GM21360 (cell line): Measurements from ENCODE around the gene SINHCAF.
"Not testable (repeated sequence)": the region's sequence is repeated elsewhere in the genome, so short reads cannot be mapped to it uniquely, and the experiment has no call there.

Source experiments
- ATAC-seq: cut with Tn5 transposase; IDR thresholded peaks from one replicate; pipeline ENCODE4 v1.9.1; 2021; ENCODE audit warnings: mild to moderate bottlenecking, moderate library complexity; ENCODE audit not compliant: unreplicated experiment

SINHCAF gene

DNA sequence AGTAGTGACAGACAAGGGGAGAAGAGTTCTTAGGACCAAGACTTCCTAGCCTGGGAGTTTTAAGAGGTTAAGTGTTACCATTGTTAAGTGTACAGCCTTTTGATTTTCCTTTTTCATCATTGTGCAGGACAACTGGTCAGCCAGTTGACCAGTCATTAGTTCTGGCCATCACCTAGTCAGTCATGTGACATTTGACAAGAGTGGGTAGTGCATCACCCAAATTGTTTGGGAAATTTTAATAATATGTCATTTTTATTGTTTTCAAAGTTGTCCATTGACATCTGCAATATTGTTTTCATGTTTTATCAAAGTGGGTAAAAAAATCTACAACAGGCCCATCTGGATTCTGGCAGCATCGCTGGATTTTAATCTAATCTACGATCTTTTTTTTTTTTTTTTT, 15.5 kb downstream of the SINHCAF start:
- ATAC-seq, result no peak

DNA sequence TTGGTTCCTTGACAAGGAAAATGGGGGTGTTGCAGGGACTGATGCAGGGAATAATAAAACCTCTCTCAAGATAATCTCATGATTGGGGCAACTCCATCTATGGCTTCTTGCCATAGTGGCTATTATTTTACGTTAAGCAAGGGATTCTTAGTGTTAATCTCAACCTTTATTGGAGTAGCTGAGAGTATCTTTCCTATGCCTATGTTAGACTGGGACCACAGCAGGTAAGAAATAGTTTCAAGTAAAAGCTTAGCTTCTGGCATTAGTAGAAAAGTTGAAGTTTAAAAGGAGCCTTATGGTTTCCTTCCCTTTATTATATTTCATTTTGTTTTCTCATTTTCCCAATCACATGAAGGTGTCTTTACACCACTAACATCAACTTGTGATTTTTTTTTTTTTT, 16.7 kb downstream of the SINHCAF start:
- no peak for ATAC-seq

DNA sequence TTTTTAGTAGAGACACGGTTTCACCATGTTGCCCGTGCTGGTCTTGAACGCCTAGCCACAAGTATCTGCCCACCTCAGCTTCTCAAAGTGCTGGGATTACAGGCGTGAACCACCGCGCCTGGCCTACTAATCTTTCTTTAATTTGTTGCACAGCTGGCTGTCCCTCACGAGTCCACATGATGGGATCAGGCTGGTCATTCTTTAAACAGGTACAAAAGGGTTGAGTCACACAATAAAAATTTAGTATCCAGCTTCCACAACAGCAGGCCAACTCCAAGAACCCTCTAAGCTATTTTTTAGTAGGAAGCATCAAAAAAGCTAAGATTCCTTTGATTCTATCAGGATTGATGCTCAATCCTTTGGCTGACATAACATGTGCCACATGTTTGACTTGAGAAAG, 17.8 kb downstream of the SINHCAF start:
- no peak for ATAC-seq

DNA sequence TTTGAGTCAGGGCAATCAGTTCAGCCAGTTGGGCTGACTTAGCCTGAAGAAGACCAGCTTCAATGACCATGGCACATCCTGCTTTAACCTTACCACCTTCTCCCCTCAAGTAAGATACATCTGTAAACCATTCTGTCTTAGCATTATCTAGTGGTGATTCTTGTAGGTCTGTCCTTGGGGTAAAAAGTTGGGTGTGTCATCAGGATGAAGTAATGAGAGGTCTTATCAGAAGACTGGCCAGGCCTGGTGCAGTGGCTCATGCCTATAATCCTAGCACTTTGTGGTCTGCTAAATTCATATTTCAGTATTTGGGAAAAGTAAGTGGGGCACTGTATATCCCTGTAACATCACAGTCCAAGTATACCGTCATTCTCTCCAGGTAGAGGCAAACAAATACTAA, 19.1 kb downstream of the SINHCAF start:
- no peak for ATAC-seq

DNA sequence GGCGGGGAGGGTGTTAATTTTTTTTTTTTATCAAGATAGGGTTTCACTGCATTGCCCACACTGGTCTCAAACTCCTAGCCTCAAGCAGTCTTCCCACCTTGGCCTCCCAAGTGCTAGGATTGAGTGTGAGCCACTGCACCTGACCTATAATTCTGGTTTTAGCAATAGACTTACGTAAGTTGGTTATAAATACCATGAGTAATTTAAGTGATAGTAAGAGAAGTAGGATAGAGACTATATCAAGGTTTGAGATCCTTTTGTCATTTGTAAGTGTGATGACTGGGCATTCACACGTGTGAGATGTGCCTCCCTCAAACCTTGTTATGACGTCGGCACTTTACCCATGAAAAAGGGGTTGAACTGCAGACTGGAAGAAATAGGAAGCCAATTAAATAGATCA, 22.5 kb downstream of the SINHCAF start:
- no peak for ATAC-seq

DNA sequence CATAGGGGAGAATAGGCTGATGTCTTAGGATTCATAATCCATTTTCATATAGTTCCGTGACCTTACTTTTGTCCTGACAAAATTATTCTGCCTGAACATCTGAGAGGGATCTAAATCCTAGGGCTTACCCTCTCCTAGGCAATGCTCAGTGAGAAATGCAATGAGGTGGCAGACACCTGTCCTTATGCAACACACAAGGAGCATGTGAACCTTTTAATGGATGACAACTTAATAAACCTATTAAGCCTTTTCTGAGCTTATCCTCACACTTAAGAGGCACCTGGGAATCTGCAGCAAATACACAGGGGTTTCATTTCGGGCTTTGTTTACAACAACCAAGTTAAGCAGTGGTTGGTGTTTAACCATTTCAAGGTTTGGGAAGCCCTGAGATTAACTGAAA, 24.6 kb downstream of the SINHCAF start:
- ATAC-seq, result no peak

DNA sequence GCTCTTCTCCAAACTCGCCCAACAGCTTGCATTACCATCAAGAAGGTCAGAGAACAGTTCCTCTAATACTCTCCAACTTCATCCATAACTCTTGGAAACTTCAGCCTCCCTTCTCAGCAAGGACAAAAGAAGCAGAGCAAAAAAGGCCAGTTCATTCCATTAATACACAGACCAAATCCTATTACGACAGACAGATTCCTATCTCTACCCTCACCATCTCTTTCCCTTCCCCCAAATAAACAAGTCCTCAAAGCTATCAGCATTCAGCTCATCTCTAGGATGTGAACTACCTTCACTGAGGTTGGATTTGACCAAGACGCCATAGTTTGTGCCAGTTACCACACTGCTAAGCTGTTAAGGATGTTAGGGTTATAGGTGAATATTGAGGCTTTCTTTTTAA, 25.2 kb downstream of the SINHCAF start:
- no peak for ATAC-seq

DNA sequence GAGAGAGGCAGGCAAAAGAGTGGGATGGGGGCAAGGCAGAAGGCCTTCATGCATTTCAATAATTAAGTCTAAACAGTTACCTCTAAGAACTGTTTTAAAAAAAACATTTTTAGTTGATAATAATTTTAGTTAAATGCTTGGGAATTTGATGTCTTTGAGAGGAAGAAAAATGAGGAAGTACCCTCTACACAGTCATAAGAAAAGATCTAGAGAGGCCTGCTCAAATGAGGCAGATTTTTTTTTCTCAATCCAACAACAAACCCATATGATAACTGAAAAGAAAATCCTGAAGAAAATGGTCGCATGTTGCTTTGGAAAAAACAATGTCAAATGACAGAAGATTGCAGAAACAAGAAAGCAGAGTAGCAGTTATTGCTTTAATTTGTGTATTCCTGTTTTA, 25.6 kb downstream of the SINHCAF start:
- ATAC-seq, result no peak

DNA sequence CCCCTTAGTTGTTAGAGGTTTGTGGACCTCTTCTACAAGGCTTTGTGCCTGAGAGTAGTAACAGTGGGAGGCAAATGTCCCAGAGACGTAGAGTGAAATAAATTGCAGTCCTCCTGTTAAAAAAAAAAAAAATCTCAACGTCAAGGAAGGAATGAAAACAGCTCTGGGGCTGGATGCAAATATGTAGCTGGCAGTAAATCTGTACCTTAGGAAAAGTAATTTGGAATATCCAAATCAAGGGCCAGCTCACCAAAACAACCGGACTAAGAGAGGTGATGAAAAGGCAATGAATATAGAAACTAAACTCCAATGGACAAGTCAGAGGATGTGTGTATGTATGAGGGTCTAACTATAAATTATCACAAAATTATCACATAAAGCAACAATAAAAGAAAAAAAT, 27.0 kb downstream of the SINHCAF start:
- ATAC-seq, result peak; percentile 16

DNA sequence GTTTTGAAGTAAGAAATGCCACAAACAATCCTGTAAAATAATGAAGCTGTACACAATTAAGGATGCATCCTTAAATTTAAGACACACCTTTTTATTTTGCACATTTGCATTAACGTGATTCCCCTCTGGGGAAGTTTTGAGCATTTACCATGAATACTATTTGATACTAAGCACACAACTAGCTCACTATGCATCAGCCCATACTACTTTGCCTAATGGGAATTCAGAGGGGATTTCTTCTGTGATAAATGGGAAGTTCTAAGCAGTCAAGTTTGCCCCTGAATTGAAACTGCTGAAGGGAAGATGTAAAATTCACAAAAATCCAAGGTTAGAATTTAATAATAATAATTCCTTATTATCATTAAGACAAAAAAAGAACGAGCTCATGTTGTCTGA, 27.4 kb downstream of the SINHCAF start:
- peak; percentile 39 for ATAC-seq

DNA sequence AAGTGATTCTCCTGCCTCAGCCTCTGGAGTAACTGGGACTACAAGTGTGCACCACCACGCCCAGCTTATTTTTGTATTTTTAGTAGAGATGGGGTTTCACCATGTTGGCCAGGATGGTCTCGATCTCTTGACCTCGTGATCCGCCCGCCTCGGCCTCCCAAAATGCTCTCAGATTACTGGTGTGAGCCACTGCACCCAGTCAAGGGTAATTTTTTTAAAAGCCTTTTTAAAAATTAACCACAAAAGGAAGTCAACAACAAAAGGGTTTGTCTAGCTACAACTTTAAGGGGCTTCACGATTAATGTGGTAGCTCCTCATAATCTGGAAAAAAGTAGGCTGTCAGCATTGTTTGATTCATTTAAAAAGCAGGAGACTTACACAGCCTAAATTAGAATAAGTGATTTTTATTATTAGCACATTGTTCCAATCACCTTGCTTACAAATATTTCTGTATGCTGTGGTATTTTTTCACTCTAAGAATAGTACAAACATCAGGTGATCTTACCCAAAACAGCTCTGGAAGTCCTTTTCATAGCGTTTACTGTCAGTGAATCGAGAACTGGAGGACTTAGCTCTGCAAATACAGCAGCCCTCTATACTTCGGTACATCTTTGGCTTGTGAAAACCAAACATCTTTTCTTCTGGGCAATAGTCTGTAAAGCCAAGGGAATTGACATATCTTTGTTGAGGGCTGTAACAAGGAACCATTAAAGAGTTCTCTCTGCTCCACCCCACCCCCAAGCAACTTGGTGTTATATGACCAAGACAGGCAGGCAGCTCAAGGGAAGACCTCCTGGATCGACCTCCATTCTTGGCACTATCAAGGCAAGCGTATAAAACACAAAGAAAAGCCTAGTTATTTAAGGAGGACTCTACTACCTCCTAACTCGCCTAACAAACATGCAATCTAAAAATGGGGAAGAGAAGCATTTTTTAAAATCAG, 28.1 kb downstream of the SINHCAF start:
- ATAC-seq, result peak; percentile 40

DNA sequence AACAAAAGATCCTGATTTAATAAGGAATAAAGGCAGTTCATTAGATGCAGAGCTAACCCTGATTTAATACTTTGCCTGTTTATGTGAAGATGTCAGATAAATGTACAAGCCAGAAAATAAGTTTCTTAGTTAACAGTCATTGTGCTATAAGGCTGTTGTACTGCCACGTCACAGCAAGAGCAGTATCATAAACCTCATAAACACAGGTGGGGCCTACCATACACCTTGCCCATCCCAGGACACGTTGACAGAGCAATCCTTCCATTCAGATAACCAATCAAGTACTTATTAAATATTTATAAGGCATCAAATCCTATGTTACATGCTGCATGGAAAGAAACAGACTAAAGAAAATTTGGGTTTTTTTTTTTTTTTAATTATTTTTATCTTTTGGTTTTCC, 36.5 kb downstream of the SINHCAF start:
- no peak for ATAC-seq

DNA sequence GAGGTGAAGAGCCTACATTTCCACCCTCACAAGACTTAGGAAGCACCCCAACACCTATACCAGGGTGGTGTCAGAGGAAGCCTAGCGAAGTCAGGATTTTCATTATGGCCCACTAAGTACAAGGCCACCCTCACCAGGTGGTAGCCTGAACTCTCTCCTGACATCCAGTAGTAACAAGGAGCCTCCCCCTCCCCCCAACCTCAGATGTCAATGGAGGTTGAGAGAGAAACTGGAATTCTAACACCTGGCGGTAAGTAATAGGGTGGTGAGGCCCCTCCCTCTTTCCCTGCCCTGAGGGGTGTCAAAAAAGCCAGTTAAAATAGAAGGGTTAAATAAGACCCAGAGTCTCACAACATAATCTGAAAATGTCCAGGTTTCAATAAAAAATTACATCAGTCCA, 37.6 kb downstream of the SINHCAF start:
- no peak for ATAC-seq

DNA sequence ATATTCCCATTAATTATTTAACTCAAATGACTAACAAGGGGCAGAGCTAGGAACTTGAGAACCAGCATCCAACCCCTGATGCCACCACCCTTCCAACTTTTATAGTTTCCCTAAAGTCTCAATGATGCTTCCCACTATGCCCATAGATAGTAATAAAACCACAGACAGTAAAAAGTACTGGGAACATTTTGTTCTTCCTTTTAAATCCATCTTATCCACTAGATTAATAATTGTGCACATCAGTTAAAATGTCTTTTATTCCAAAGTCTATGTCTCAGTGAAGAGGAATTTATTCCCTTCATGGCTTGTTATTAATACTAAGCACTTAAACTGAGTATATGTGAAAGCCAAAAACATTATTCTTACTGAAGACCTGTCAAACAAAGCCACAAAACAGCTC, 45.8 kb downstream of the SINHCAF start:
- ATAC-seq, result no peak

DNA sequence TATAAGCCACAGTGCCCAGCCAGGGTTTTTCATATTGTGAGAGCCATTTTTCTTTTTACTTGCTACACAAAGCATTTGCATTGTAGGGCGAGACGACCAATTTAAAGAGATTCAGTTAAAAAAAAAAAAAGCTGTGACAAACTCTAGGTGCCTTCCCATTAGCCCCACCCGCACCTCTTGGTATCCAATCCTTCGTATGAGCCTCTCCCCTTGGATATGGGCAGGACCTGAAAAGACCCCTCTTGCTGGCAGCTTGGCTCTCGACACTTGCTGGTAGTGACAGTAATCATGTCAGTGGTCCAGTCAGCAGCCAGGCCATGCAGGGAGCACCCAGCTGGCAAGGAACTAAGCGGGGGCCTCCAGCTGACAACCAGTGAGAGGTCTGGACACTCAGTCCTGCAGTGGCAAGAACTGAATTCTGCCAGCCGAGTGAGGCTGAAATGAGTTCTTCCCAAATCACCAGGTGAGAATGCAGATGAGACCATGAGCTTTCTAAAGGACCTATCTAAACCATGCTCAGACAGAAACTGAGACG, 46.5 kb downstream of the SINHCAF start:
- no peak for ATAC-seq

DNA sequence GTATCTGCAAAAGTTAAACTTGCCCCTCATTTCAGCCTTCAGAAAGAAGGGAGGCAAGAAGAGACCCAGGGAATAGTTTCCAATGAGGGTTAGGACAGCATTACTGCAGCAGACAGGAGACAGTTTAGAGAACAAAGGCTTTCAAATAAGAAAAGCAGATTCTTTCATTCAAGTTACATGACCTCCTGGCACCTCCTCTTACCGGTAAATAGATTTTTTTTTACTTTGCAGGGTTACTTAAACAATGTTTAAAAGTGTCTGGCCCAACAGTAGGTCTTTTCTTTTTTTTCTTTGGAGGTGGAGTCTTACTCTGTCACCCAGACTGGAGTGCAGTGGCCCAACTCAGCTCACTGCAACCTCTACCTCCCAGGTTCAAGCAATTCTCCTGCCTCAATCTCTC, 47.1 kb downstream of the SINHCAF start:
- ATAC-seq, result no peak

DNA sequence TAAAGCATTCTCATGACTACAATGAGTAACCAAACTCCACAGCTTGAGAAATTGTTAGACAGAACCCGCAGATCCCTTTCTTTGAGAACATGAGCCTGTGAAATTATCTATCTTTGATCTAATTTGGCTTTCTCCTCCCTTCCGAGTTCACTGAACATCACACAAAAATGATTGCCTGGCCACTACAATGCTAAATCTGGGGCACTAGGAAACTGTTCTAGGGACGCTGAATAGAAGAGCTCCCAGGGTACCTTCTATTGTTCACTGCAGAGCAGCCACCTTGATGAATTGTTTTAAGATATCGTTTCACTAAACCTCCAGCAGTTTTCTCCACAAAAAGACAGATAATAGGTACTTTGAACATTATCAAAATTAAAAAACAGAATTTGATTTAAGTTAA, 47.5 kb downstream of the SINHCAF start:
- no peak for ATAC-seq

DNA sequence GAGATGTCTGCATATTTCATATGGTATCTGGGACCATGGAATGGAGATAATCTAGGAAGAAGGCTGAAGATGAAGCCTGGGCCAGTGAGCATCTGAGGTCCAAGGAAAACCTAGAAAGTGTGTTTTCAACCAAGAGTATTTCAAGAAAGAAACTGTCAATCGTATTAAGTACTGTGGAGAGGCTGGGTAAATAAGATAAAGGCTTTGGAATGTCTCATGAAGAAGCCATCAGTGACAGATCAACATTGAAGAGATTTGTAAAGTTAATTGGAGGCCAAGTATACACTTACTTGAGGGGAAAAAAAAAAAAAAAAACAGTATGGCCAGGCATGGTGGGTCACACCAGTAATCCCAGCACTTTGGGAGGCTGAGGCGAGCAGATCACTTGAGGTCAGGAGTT, 48.9 kb downstream of the SINHCAF start:
- no peak for ATAC-seq

DNA sequence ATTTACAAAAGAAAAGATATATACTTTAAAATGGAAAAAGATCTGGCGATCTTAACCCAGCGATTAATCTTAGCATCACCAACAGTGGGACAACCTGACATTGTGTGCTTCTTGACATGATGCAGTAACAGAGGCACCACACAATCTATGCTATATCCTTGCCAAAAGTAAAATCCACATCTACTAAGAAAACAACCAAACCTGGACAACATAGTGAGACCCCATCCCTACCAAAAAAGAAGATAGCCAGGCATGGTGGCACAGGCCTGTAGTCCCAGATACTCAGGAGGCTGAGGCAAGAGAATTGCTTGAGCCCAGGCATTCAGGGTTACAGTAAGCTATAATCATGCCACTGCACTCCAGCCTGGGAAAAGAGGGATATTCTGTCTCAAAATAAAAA, 50.5 kb downstream of the SINHCAF start:
- no peak for ATAC-seq

DNA sequence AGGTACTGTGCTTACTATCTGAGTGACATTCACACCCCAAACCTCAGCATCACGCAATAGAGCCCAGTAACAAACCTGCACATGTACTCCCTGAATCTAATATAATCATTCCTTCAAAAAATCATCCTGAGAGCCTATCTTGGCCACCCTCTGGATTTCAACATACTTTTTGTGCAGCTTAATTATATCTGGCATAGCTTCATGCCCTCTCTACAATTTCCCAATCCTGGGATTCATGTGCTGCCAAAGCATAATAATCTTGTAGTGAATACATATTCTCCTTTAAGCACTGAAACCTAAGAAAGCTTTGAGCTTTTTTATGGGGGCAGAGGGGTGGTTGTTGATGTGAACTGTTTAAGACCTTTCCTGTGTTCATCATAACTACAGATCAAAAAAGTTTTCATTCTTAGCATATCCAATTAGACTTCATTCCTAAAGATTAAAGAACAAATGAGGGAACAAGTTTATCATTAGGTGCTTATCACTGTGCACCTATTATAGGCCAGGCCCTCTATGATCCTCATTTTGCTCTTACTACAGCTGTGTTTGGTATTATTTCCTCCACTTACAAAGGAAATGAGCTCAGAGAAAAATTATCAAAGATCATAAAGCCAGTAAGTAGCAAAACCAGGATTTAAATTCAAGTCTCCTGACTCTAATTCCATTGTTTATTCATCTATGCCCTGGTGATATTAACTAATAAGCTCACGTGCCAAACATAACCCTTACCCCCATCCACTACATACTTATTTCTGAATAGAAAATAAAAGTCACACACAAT, 51.2 kb downstream of the SINHCAF start:
- no peak for ATAC-seq

DNA sequence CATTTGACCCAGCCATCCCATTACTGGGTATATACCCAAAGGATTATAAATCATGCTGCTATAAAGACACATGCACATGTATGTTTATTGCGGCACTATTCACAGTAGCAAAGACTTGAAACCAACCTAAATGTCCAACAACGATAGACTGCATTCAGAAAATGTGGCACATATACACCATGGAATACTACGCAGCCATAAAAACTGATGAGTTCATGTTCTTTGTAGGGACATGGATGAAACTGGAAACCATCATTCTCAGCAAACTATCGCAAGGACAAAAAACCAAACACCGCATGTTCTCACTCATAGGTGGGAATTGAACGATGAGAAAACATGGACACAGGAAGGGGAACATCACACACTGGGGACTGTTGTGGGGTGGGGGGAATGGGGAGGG, 52.2 kb downstream of the SINHCAF start:
- ATAC-seq, result not testable (repeated sequence)
